HepG2 (cell line): ENCODE results near the gene LSMEM2. TPM values are rescaled to one million over a fixed set of nuclear protein-coding genes. Genes with fewer than 3 reads are reported as not detected.

Experiments used
- BRF2 ChIP-seq: sonication (generic); formaldehyde crosslinking; IDR thresholded peaks from 2 replicates; pipeline ENCODE4 v1.8.1; 2022; ENCODE audit warnings: mild to moderate bottlenecking, missing genetic modification reagents
- E2F2 ChIP-seq: sonication (generic); formaldehyde crosslinking; IDR thresholded peaks from 2 replicates; pipeline ENCODE4 v1.4.0; 2020; ENCODE audit warnings: missing genetic modification reagents, borderline replicate concordance
- FOXO1 ChIP-seq: sonication (generic); formaldehyde crosslinking; IDR thresholded peaks from 2 replicates; pipeline ENCODE4 v1.4.0; 2020; ENCODE audit warnings: missing genetic modification reagents
- HNF1B ChIP-seq: sonication (generic); formaldehyde crosslinking; IDR thresholded peaks from 2 replicates; pipeline ENCODE4 v1.5.1; 2020; ENCODE audit warnings: mild to moderate bottlenecking, moderate library complexity, missing genetic modification reagents
- ISX ChIP-seq: sonication (generic); formaldehyde crosslinking; conservative IDR thresholded peaks from 2 replicates; pipeline ENCODE4 v1.5.0; 2020; ENCODE audit warnings: missing genetic modification reagents
- MEIS1 ChIP-seq: sonication (generic); formaldehyde crosslinking; IDR thresholded peaks from 2 replicates; pipeline ENCODE4 v1.9.0; 2021; ENCODE audit warnings: mild to moderate bottlenecking, missing genetic modification reagents, moderate library complexity, borderline replicate concordance
- MIXL1 ChIP-seq: IDR thresholded peaks from 2 replicates; pipeline ENCODE4 v1.6.1; 2016
- ONECUT2 ChIP-seq: sonication (generic); formaldehyde crosslinking; IDR thresholded peaks from 2 replicates; pipeline ENCODE4 v1.4.0; 2020; ENCODE audit warnings: missing genetic modification reagents
- PAX8 ChIP-seq: sonication (generic); formaldehyde crosslinking; IDR thresholded peaks from 2 replicates; pipeline ENCODE4 v1.8.0; 2022; ENCODE audit warnings: mild to moderate bottlenecking, missing genetic modification reagents, borderline replicate concordance
- POGZ ChIP-seq: sonication (generic); formaldehyde crosslinking; IDR thresholded peaks from 2 replicates; pipeline ENCODE4 v1.4.0; 2020; ENCODE audit warnings: mild to moderate bottlenecking, missing genetic modification reagents
- RXRB ChIP-seq: IDR thresholded peaks from 2 replicates; pipeline ENCODE4 v1.6.1; 2016; ENCODE audit warnings: borderline replicate concordance, missing genetic modification reagents, missing compliant biosample characterization
- SMYD3 ChIP-seq: sonication (generic); formaldehyde crosslinking; IDR thresholded peaks from 2 replicates; pipeline ENCODE4 v1.8.1; 2023; ENCODE audit warnings: mild to moderate bottlenecking, missing genetic modification reagents
- XRCC5 ChIP-seq: fragments of 200-400 bp; formaldehyde crosslinking; optimal IDR thresholded peaks from 2 replicates; pipeline ENCODE3; 2017; ENCODE audit warnings: mild to moderate bottlenecking, low read length
- ZFX ChIP-seq: sonication (generic); formaldehyde crosslinking; IDR thresholded peaks from 2 replicates; pipeline ENCODE4 v1.4.0; 2020; ENCODE audit warnings: mild to moderate bottlenecking, low read depth, missing genetic modification reagents, moderate library complexity
- ZNF326 ChIP-seq: sonication (generic); formaldehyde crosslinking; IDR thresholded peaks from 2 replicates; pipeline ENCODE4 v1.4.0; 2020; ENCODE audit warnings: missing genetic modification reagents, borderline replicate concordance
- ZNF567 ChIP-seq: sonication (generic); formaldehyde crosslinking; IDR thresholded peaks from 2 replicates; pipeline ENCODE4 v1.8.1; 2023; ENCODE audit warnings: mild to moderate bottlenecking, missing genetic modification reagents, borderline replicate concordance
- ZNF644 ChIP-seq: IDR thresholded peaks from 2 replicates; pipeline ENCODE4 v1.6.1; 2016; ENCODE audit warnings: low read depth
- ZNF646 ChIP-seq: sonication (generic); formaldehyde crosslinking; IDR thresholded peaks from 2 replicates; pipeline ENCODE4 v1.9.0; 2021; ENCODE audit warnings: mild to moderate bottlenecking, missing genetic modification reagents
- ZNF747 ChIP-seq: sonication (generic); formaldehyde crosslinking; IDR thresholded peaks from 2 replicates; pipeline ENCODE4 v1.8.1; 2023; ENCODE audit warnings: missing genetic modification reagents, mild to moderate bottlenecking, borderline replicate concordance
- polyA plus RNA-seq, 8 experiments: library from polyadenylated mRNA; depleted of rRNA in 3 of 8; stranded (reverse) in 7 of 8; unstranded in 1 of 8; fragments of >200 nt; fragmentation: Illumina TruSeq in 4 of 8; extraction: Trizol in 4 of 8; gene quantifications; 2 replicates each; pipeline versions ENCODE4 v1.2.1 to v1.2.3, GENCODE V29; 2011 to 2016; ENCODE audit warnings: low read depth in 4 of 8, missing spikeins in 1 of 8, mixed read lengths in 1 of 8; ENCODE audit not compliant: insufficient read depth in 1 of 8
- total RNA-seq, 5 experiments: library from RNA; depleted of rRNA; stranded (reverse); fragments of >200 nt; fragmentation: Illumina TruSeq; extraction: Trizol; gene quantifications; 2 replicates each; pipeline ENCODE4 v1.2.3, GENCODE V29; 2016; ENCODE audit warnings: low read depth in 1 of 5

Gene LSMEM2
- total and polyA plus RNA-seq, 2 of the 13 experiments (the other 11 are each of a cell fraction or from before 2014, with no cell fraction given): 0.07 to 0.41 TPM

GRCh38 chr3:50327943-50328691, 49.2 kb downstream of the LSMEM2 start, which contains the start of gene TUSC2 (continued):
- TF ChIP-seq ZNF646 (CRISPR knock-in tag) (no peak), MIXL1 (CRISPR knock-in tag) (0 out of 2 replicates have a peak, but pooled peaks have one; percentile 39), ISX (no peak), BRF2 (0 out of 2 replicates have a peak, but pooled peaks have one; percentile 5), ZNF567 (no peak), ZNF644 (CRISPR knock-in tag) (no peak), ONECUT2 (CRISPR knock-in tag) (no peak), ZNF747 (CRISPR knock-in tag) (peak; percentile 65; the same call in 1 of the 2 replicates), RXRB (CRISPR knock-in tag) (peak; percentile 17; the same call in 1 of the 2 replicates), FOXO1 (CRISPR knock-in tag) (0 out of 2 replicates have a peak, but pooled peaks have one; percentile 39), POGZ (CRISPR knock-in tag) (no peak; the same call in 1 of the 2 replicates), ZNF326 (no peak; the same call in 1 of the 2 replicates), ZFX (CRISPR knock-in tag) (peak; percentile 72), PAX8 (0 out of 2 replicates have a peak, but pooled peaks have one; percentile 58), HNF1B (0 out of 2 replicates have a peak, but pooled peaks have one; percentile 22), XRCC5 (peak; percentile 17), MEIS1 (CRISPR knock-in tag) (0 out of 2 replicates have a peak, but pooled peaks have one; percentile 24), E2F2 (peak; percentile 36; the same call in 1 of the 2 replicates), SMYD3 (CRISPR knock-in tag) (no peak)
